Thyroid gland (tissue), 4 donors: ENCODE data around the gene LDAF1.

ENCODE experiments used
- CTCF ChIP-seq, 6 experiments: fragments of 200-600 bp in 3 of 6; fragments of 450-650 bp in 3 of 6; sonication (generic) in 3 of 6; IDR thresholded peaks; one replicate each; pipeline ENCODE4 v1.5.1; 2016 to 2019; ENCODE audit warnings: antibody characterized with exemption in 6 of 6, mild to moderate bottlenecking in 2 of 6, inconsistent platforms in 1 of 6, moderate library complexity in 1 of 6
- POLR2A ChIP-seq, 2 donors: fragments of 450-650 bp; IDR thresholded peaks; one replicate each; pipeline ENCODE4 v1.6.1; 2017; ENCODE audit warnings: antibody characterized with exemption in 2 of 2, mild to moderate bottlenecking in 2 of 2, moderate library complexity in 1 of 2

GRCh38 chr16:21197621-21198020, 39.1 kb downstream of the LDAF1 start:
- no peak for TF ChIP-seq CTCF (IDR thresholded peaks at IDR 0.05)
- TF ChIP-seq POLR2A (IDR thresholded peaks at IDR 0.05): no peak
